GM23338 (cell line): ENCODE measurements around the gene PHOX2B. TPM values are rescaled to one million over a fixed set of nuclear protein-coding genes. Genes with fewer than 3 reads are reported as not detected.

Source experiments
- ATAC-seq: fragments of 200-7000 bp; cut with Tn5 transposase; 3 replicates; pipeline ENCODE4 v1.9.1; 2020
- DNase-seq: peaks from one replicate; pipeline ENCODE4 v3.0.0-alpha.2; 2015; ENCODE audit warnings: low spot score
- H2AFZ ChIP-seq: fragments of 200-600 bp; sonication (generic); 2 replicates; pipeline ENCODE4 v1.8.0; 2016; ENCODE audit warnings: antibody characterized with exemption, mild to moderate bottlenecking, moderate library complexity
- H3F3A ChIP-seq: fragments of 200-600 bp; sonication (generic); replicated peaks from 2 replicates; pipeline ENCODE4 v1.8.0; 2017; ENCODE audit warnings: antibody characterized with exemption, mixed run types, low read depth
- H3K27ac ChIP-seq: fragments of 200-600 bp; sonication (generic); 2 replicates; pipeline ENCODE4 v1.6.1; 2016; ENCODE audit warnings: low read depth
- H3K27me3 ChIP-seq: fragments of 200-600 bp; sonication (generic); 2 replicates; pipeline ENCODE4 v1.8.0; 2016; ENCODE audit warnings: mild to moderate bottlenecking, mixed run types, moderate library complexity; ENCODE audit not compliant: insufficient read depth
- H3K36me3 ChIP-seq: fragments of 200-600 bp; sonication (generic); 2 replicates; pipeline ENCODE4 v1.8.0; 2016; ENCODE audit warnings: mild to moderate bottlenecking; ENCODE audit not compliant: insufficient read depth
- H3K4me1 ChIP-seq: fragments of 200-600 bp; sonication (generic); 2 replicates; pipeline ENCODE4 v1.8.0; 2016; ENCODE audit warnings: mild to moderate bottlenecking, moderate library complexity; ENCODE audit not compliant: insufficient read depth
- H3K4me2 ChIP-seq: fragments of 200-600 bp; sonication (generic); 2 replicates; pipeline ENCODE4 v1.7.1; 2017; ENCODE audit warnings: mixed run types
- H3K4me3 ChIP-seq: fragments of 200-600 bp; sonication (generic); 2 replicates; pipeline ENCODE4 v1.6.1; 2016; ENCODE audit warnings: mixed run types
- H3K79me2 ChIP-seq: fragments of 200-600 bp; sonication (generic); replicated peaks from 2 replicates; pipeline ENCODE4 v1.8.0; 2017; ENCODE audit warnings: mild to moderate bottlenecking; ENCODE audit not compliant: insufficient read depth
- H3K9me2 ChIP-seq: fragments of 200-600 bp; sonication (generic); 2 replicates; pipeline ENCODE4 v1.8.0; 2017; ENCODE audit not compliant: insufficient read depth
- H4K20me1 ChIP-seq: fragments of 200-600 bp; sonication (generic); replicated peaks from 2 replicates; pipeline ENCODE4 v1.8.0; 2017; ENCODE audit warnings: mild to moderate bottlenecking; ENCODE audit not compliant: insufficient read depth
- H3K27ac Mint-ChIP-seq: 2 replicates; pipeline ENCODE4 v1.8.0; 2020; ENCODE audit warnings: inconsistent platforms, mild to moderate bottlenecking, moderate library complexity, mixed read lengths
- H3K27me3 Mint-ChIP-seq: 3 replicates; pipeline ENCODE4 v1.8.0; 2022; ENCODE audit warnings: low read depth, mild to moderate bottlenecking, moderate library complexity, mixed read lengths, inconsistent platforms; ENCODE audit not compliant: insufficient read depth, poor library complexity
- H3K36me3 Mint-ChIP-seq: 3 replicates; pipeline ENCODE4 v1.8.0; 2021; ENCODE audit warnings: low read depth, mild to moderate bottlenecking, inconsistent platforms, moderate library complexity, mixed read lengths
- H3K4me1 Mint-ChIP-seq: 3 replicates; pipeline ENCODE4 v1.8.0; 2020; ENCODE audit warnings: mild to moderate bottlenecking, inconsistent platforms, mixed read lengths
- H3K4me3 Mint-ChIP-seq: 3 replicates; pipeline ENCODE4 v1.8.0; 2021; ENCODE audit warnings: moderate library complexity, mild to moderate bottlenecking, inconsistent platforms, mixed read lengths
- H3K9me3 Mint-ChIP-seq: 3 replicates; pipeline ENCODE4 v1.8.0; 2020; ENCODE audit warnings: moderate library complexity, mild to moderate bottlenecking, inconsistent platforms, mixed read lengths
- CREB1 ChIP-seq: fragments of 250-450 bp; sonication (Bioruptor Pico); IDR thresholded peaks from 2 replicates; pipeline ENCODE4 v1.5.0; 2020; ENCODE audit warnings: low read depth, mild to moderate bottlenecking, moderate library complexity
- EZH2 ChIP-seq: fragments of 200-600 bp; sonication (generic); IDR thresholded peaks from one replicate; pipeline ENCODE4 v1.8.0; 2017; ENCODE audit warnings: antibody characterized with exemption, mild to moderate bottlenecking, low read depth; ENCODE audit not compliant: unreplicated experiment
- JUNB ChIP-seq: IDR thresholded peaks from one replicate; pipeline ENCODE4 v1.6.1; 2016; ENCODE audit warnings: antibody characterized with exemption; ENCODE audit not compliant: unreplicated experiment
- NANOG ChIP-seq: IDR thresholded peaks from 2 replicates; pipeline ENCODE4 v1.6.1; 2016; ENCODE audit warnings: antibody characterized with exemption, borderline replicate concordance
- POLR2AphosphoS5 ChIP-seq: IDR thresholded peaks from 2 replicates; pipeline ENCODE4 v1.6.1; 2016; ENCODE audit warnings: antibody characterized with exemption, low read depth
- STAT1 ChIP-seq: IDR thresholded peaks from one replicate; pipeline ENCODE4 v1.6.1; 2016; ENCODE audit warnings: antibody characterized with exemption; ENCODE audit not compliant: unreplicated experiment
- ZNF114 ChIP-seq: fragments of 250-450 bp; sonication (Bioruptor Pico); IDR thresholded peaks from 2 replicates; pipeline ENCODE4 v1.5.0; 2020; ENCODE audit warnings: mild to moderate bottlenecking, moderate library complexity
- ZNF331 ChIP-seq: fragments of 250-450 bp; sonication (Bioruptor Pico); IDR thresholded peaks from 2 replicates; pipeline ENCODE4 v1.5.0; 2020; ENCODE audit warnings: low read depth, mild to moderate bottlenecking, moderate library complexity
- ZNF462 ChIP-seq: fragments of 250-450 bp; sonication (Bioruptor Pico); IDR thresholded peaks from 2 replicates; pipeline ENCODE4 v1.5.0; 2020; ENCODE audit warnings: mild to moderate bottlenecking, moderate library complexity
- polyA plus RNA-seq: library from polyadenylated mRNA; unstranded; fragments of >200 nt; fragmentation: Nextera tagmentation; extraction: Ambion mirVana; gene quantifications from 2 replicates; pipeline ENCODE4 v1.2.1, GENCODE V29; 2016
- total RNA-seq: library from RNA; depleted of rRNA; stranded (reverse); fragments of >200 nt; shearing (Covaris generic); gene quantifications from 2 replicates; pipeline ENCODE4 v1.2.3, GENCODE V29; 2014
- TF ChIP-seq, protein P1 (sequence below): IDR thresholded peaks from 2 replicates; pipeline ENCODE4 v1.6.1; 2016; ENCODE audit warnings: antibody characterized with exemption

The PHOX2B gene
- total and polyA plus RNA-seq, 2 experiments from 2014 or later, result not detected

GRCh38 chr4:41752081-41752836, 3.7 kb upstream of the PHOX2B start:
- no peaks in the 10 kb centered on the region; the same call in 2 of the 3 replicates for H3K9me3 Mint-ChIP-seq
- no peak for ATAC-seq
- Histone ChIP-seq H3K9me2 (no peaks in the 10 kb centered on the region; the same call in 1 of the 2 replicates), H3K36me3 (no peaks in the 10 kb centered on the region), H4K20me1 (peaks cover 31% of the 10 kb centered on the region), H3K79me2 (no peaks in the 10 kb centered on the region), H2AFZ (no peak overlapping the region), H3K4me2 (peak overlapping the region; percentile 88), H3K27me3 (peaks cover 100% of the 10 kb centered on the region), H3K27ac (no peak overlapping the region), H3K4me3 (peak overlapping the region; percentile 65), H3K4me1 (peaks cover 67% of the 10 kb centered on the region), H3F3A (peaks cover 25% of the 10 kb centered on the region)
- no peaks in the 10 kb centered on the region for H3K36me3 Mint-ChIP-seq
- H3K4me1 Mint-ChIP-seq, result peaks cover 45% of the 10 kb centered on the region
- peak overlapping the region; percentile 64 for H3K4me3 Mint-ChIP-seq
- no peak overlapping the region for H3K27ac Mint-ChIP-seq
- no peak for DNase-seq
- no peak for TF ChIP-seq POLR2AphosphoS5
- no peak for TF ChIP-seq JUNB
- no peak for TF ChIP-seq EZH2
- TF ChIP-seq ZNF331 (CRISPR knock-in tag), result no peak
- no peak for TF ChIP-seq ZNF114
- TF ChIP-seq ZNF462 (CRISPR knock-in tag), result no peak
- TF ChIP-seq NANOG, result no peak
- TF ChIP-seq, protein P1, sequence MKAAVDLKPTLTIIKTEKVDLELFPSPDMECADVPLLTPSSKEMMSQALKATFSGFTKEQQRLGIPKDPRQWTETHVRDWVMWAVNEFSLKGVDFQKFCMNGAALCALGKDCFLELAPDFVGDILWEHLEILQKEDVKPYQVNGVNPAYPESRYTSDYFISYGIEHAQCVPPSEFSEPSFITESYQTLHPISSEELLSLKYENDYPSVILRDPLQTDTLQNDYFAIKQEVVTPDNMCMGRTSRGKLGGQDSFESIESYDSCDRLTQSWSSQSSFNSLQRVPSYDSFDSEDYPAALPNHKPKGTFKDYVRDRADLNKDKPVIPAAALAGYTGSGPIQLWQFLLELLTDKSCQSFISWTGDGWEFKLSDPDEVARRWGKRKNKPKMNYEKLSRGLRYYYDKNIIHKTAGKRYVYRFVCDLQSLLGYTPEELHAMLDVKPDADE, result no peak
- no peak for TF ChIP-seq CREB1 (CRISPR knock-in tag)
- TF ChIP-seq STAT1, result no peak
- H3K27me3 Mint-ChIP-seq, result peaks cover 98% of the 10 kb centered on the region
